Measurements from ENCODE around the gene FGF7.

DNA sequence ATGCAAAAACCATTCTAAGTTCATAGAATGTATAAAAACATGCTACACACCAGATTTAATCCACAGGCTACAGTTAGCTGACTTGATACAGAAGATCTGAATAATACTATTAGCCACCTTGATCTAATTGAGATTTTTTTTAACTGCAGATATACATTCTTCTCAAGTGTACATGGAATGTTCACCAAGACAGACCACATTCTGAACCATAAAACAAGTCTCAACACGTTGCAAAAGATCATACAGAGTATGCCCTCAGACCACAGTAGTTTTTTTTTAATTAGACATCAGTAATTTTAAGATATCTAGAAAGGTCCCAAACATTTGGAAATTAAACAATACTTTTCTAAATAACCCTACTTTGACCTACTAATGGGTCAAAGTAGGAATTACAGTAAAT is 83.3 kb downstream of the FGF7 start:
- no peak for TF ChIP-seq POLR2AphosphoS5 (IDR thresholded peaks at IDR 0.05; ENCODE audit: low read depth, low read length)
- no peak for TF ChIP-seq TAF1 (IDR thresholded peaks at IDR 0.05; ENCODE audit: borderline replicate concordance, insufficient read depth, low read length)
- no peak for TF ChIP-seq SIN3A (IDR thresholded peaks at IDR 0.05; ENCODE audit: borderline replicate concordance, insufficient read depth, low read length)
- TF ChIP-seq, protein P1, sequence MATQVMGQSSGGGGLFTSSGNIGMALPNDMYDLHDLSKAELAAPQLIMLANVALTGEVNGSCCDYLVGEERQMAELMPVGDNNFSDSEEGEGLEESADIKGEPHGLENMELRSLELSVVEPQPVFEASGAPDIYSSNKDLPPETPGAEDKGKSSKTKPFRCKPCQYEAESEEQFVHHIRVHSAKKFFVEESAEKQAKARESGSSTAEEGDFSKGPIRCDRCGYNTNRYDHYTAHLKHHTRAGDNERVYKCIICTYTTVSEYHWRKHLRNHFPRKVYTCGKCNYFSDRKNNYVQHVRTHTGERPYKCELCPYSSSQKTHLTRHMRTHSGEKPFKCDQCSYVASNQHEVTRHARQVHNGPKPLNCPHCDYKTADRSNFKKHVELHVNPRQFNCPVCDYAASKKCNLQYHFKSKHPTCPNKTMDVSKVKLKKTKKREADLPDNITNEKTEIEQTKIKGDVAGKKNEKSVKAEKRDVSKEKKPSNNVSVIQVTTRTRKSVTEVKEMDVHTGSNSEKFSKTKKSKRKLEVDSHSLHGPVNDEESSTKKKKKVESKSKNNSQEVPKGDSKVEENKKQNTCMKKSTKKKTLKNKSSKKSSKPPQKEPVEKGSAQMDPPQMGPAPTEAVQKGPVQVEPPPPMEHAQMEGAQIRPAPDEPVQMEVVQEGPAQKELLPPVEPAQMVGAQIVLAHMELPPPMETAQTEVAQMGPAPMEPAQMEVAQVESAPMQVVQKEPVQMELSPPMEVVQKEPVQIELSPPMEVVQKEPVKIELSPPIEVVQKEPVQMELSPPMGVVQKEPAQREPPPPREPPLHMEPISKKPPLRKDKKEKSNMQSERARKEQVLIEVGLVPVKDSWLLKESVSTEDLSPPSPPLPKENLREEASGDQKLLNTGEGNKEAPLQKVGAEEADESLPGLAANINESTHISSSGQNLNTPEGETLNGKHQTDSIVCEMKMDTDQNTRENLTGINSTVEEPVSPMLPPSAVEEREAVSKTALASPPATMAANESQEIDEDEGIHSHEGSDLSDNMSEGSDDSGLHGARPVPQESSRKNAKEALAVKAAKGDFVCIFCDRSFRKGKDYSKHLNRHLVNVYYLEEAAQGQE (IDR thresholded peaks at IDR 0.05; ENCODE audit: insufficient read depth in 1 of 2, low read depth in 2 of 2, low read length in 2 of 2), result no peak

Measured in PFSK-1 (cell line).